ENCODE results near the gene CACNG4.

- TF ChIP-seq CTCF (IDR thresholded peaks at IDR 0.05; ENCODE audit: poor library complexity, severe bottlenecking) (no peak), POLR2AphosphoS5 (IDR thresholded peaks at IDR 0.05) (no peak), REST (IDR thresholded peaks at IDR 0.05; ENCODE audit: borderline replicate concordance) (no peak), EZH2 (IDR thresholded peaks at IDR 0.05; ENCODE audit: borderline replicate concordance, insufficient read depth, low read length, poor library complexity, severe bottlenecking) (no peak), EP300 (conservative IDR thresholded peaks at IDR 0.05; ENCODE audit: poor library complexity, severe bottlenecking) (no peak), TAF1 (IDR thresholded peaks at IDR 0.05; ENCODE audit: low read depth) (no peak), MXI1 (conservative IDR thresholded peaks at IDR 0.05; ENCODE audit: poor library complexity, severe bottlenecking) (no peak)
Observed at GRCh38 chr17:67055811-67056745, 91.6 kb downstream of the CACNG4 start.

Measured in neural cell (in vitro differentiated cells).